HuH-7.5 (cell line): ENCODE measurements around the gene XRN2.

ENCODE experiments used
- DNase-seq: peaks from one replicate; pipeline ENCODE4 v3.0.0; 2011; ENCODE audit warnings: low spot score

XRN2 gene

DNA sequence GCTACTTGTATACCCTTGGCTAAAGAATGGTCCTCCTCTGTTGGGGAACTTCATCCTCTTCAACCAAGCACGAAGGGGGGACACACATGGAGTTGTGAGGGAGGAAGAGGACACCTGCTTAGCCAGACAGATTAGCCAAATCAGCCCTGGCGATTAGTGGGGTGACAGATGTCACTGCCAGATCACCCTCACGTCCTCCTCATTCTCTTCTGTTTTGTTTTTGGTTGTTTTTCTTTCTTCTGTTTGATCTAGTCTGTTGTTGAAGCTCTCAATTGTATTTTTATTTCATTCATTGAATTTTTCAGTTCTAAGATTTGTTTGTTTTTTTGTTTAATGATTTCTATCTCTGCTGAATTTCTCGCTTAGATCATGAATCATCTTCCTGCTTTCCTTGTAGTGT, 121.7 kb downstream of the XRN2 start:
- DNase-seq = no peak

DNA sequence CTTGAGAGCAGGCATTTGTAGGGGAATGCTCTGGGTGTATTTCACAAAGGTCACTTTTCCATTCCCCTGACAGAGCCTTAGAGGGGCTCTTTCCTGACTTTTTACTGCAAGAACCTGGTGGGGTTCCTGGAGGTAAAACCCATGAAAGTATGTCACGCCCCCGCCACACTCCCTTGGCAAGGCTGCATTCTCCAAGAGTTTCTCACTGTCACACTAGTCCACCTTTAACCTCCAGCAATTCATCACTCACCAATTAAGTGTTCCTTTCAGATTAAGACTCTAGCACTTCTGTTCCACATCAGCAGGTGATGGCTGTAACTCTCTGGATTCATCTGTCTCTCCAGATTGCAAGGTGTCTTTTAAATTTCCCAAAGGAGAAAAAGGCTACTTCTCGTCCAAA, 126.9 kb downstream of the XRN2 start:
- no peak for DNase-seq

DNA sequence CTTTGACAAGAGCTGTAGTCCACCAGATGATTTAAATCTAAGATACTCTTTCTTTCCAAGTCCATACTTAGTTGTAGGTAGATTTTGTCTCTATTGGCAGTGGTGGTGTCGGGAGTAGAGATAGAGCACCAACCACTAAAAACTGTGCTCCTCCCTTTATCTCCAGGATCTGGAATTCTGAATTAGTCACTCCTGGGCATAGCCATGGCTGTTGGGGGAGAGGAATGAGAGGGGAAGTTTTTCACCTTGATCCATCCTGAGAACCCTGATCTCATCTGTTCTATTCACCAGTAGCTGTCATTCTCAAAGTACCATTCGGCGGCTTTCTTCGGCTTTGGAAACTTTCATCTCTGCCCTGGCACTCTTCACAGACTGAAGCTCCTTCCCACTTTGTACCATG, 129.8 kb downstream of the XRN2 start:
- DNase-seq = no peak

DNA sequence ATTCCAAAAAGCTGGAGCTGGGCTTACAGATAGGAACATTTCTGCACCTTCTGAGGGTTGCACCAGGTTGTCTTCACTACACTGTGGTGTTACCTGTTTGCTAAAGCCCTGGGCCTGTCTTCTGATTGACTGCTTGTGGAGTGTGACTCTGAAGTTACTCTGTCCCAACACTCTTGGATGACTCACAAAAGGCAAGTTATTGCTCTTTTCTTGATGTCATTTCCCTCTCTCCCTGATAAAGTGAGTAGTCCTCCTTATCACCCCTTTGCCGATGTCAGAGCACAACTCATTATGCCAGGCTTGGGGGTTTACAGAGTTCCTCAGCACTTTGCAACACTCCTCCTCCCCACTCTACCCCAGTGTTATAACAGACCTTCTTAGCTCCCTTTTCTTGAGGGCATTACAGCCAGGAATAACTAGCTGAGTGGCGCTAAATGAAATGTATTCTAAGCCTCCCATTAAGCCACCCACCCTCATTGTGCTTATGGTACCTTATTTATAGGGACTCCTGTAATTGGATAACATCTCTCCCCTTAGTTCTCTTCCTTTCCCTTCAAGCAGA, 130.3 kb downstream of the XRN2 start:
- DNase-seq = no peak

DNA sequence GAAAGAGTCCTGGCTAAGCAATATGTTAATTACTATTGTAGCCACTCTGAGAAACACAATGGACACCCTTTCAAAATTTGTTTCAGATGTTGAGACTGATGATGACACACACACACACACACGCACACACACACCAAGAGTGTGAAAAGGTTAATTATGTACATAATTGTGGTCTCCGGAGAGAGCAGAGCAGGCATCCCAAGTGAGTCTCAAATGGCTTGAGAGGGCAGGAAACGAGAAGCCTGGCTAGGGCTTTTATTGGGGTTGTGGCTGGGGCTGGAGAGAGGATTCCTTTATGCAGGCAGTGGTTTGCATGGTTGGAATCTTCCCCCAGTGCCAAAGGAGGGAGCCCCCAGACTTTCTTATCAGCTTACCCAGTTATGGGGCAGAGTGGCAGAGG, 132.4 kb downstream of the XRN2 start:
- DNase-seq = no peak

GRCh38 chr20:21436205-21436604, 133.1 kb downstream of the XRN2 start:
- no peak for DNase-seq

GRCh38 chr20:21437248-21437647, 134.1 kb downstream of the XRN2 start:
- DNase-seq = no peak

DNA sequence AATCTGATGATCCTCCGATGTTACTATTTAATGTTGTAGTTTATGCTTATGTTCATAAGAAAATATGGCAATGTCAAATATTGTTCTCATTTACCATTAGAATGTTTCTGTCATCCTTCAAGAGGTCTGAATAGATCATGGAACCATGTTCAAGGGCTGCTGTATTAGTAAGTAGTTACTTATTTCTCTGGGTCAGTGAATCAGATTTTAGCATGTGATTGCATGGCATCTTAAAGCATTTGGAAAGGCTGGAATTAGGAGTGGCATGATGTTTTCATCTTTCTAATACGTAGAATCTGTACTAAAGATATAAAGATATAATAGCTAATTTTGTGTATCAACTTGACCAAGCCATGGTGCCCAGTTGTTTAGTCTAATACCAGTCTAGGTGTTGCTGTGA, 134.7 kb downstream of the XRN2 start:
- no peak for DNase-seq
